Type B pancreatic cell (in vitro differentiated cells): ENCODE data around the gene GIGYF1. TPM values are rescaled to one million over a fixed set of nuclear protein-coding genes. Genes with fewer than 3 reads are reported as not detected.
"Not testable (repeated sequence)": the region's sequence is repeated elsewhere in the genome, so short reads cannot be mapped to it uniquely, and the experiment has no call there.

ENCODE experiments used
- DNase-seq: peaks from one replicate; pipeline ENCODE4 v3.0.0; 2021; ENCODE audit warnings: mixed read lengths; ENCODE audit not compliant: unreplicated experiment; ENCODE audit errors: extremely low spot score
- H3K27ac Mint-ChIP-seq: 2 replicates; pipeline ENCODE4 v1.8.0; 2021; ENCODE audit warnings: mild to moderate bottlenecking, mixed read lengths
- H3K27me3 Mint-ChIP-seq: 2 replicates; pipeline ENCODE4 v1.8.0; 2021; ENCODE audit warnings: mixed read lengths
- H3K36me3 Mint-ChIP-seq: 2 replicates; pipeline ENCODE4 v1.8.0; 2021; ENCODE audit warnings: mixed read lengths
- H3K4me1 Mint-ChIP-seq: one replicate; pipeline ENCODE4 v1.8.0; 2021; ENCODE audit warnings: mixed read lengths; ENCODE audit not compliant: unreplicated experiment
- H3K4me3 Mint-ChIP-seq: 2 replicates; pipeline ENCODE4 v1.8.0; 2021; ENCODE audit warnings: mild to moderate bottlenecking, mixed read lengths
- H3K9me3 Mint-ChIP-seq: 2 replicates; pipeline ENCODE4 v1.8.0; 2021; ENCODE audit warnings: mixed read lengths
- total RNA-seq: library from RNA; stranded (reverse); gene quantifications from 2 replicates; pipeline ENCODE4 v1.2.1, GENCODE V29; 2021; ENCODE audit warnings: low replicate concordance
- TF ChIP-seq, protein P1 (sequence below): fragments of 200-600 bp; sonication (generic); conservative IDR thresholded peaks from 2 replicates; pipeline ENCODE4 v1.5.0; 2021; ENCODE audit warnings: antibody characterized with exemption, mild to moderate bottlenecking

The GIGYF1 gene
- total RNA-seq, 1 donor from 2014 or later: 79.4 TPM

- H3K36me3 Mint-ChIP-seq: no peaks in the 10 kb centered on the region
These were observed 26.0 kb downstream of the GIGYF1 start for GRCh38 chr7:100668069-100668449.

GRCh38 chr7:100667331-100668068 is 26.6 kb downstream of the GIGYF1 start:
- TF ChIP-seq, protein P1, sequence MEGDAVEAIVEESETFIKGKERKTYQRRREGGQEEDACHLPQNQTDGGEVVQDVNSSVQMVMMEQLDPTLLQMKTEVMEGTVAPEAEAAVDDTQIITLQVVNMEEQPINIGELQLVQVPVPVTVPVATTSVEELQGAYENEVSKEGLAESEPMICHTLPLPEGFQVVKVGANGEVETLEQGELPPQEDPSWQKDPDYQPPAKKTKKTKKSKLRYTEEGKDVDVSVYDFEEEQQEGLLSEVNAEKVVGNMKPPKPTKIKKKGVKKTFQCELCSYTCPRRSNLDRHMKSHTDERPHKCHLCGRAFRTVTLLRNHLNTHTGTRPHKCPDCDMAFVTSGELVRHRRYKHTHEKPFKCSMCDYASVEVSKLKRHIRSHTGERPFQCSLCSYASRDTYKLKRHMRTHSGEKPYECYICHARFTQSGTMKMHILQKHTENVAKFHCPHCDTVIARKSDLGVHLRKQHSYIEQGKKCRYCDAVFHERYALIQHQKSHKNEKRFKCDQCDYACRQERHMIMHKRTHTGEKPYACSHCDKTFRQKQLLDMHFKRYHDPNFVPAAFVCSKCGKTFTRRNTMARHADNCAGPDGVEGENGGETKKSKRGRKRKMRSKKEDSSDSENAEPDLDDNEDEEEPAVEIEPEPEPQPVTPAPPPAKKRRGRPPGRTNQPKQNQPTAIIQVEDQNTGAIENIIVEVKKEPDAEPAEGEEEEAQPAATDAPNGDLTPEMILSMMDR: no peak
- peaks cover 25% of the 10 kb centered on the region for H3K27me3 Mint-ChIP-seq
- H3K36me3 Mint-ChIP-seq: no peaks in the 10 kb centered on the region
- H3K4me3 Mint-ChIP-seq: no peak overlapping the region
- no peaks in the 10 kb centered on the region for H3K4me1 Mint-ChIP-seq
- no peaks in the 10 kb centered on the region for H3K9me3 Mint-ChIP-seq
- DNase-seq: no peak
- H3K27ac Mint-ChIP-seq: no peak overlapping the region

More at GRCh38 chr7:100668069-100668449, 26.0 kb downstream of the GIGYF1 start:
- Mint-ChIP-seq H3K9me3 (no peaks in the 10 kb centered on the region), H3K4me3 (no peak overlapping the region), H3K27ac (no peak overlapping the region), H3K27me3 (peaks cover 25% of the 10 kb centered on the region), H3K4me1 (no peaks in the 10 kb centered on the region)
- TF ChIP-seq, protein P1: no peak
- DNase-seq: no peak

GRCh38 chr7:100665168-100665726 is 28.8 kb downstream of the GIGYF1 start:
- H3K4me3 Mint-ChIP-seq: no peak overlapping the region
- H3K27me3 Mint-ChIP-seq: peaks cover 16% of the 10 kb centered on the region
- DNase-seq: no peak
- H3K36me3 Mint-ChIP-seq: no peaks in the 10 kb centered on the region
- TF ChIP-seq, protein P1: no peak
- H3K4me1 Mint-ChIP-seq: no peaks in the 10 kb centered on the region
- H3K9me3 Mint-ChIP-seq: no peaks in the 10 kb centered on the region
- H3K27ac Mint-ChIP-seq: no peak overlapping the region

GRCh38 chr7:100662194-100662776 is 31.8 kb downstream of the GIGYF1 start:
- not testable (repeated sequence) for H3K36me3 Mint-ChIP-seq, H3K9me3 Mint-ChIP-seq, DNase-seq, H3K4me1 Mint-ChIP-seq, H3K27ac Mint-ChIP-seq, H3K4me3 Mint-ChIP-seq
- peaks cover 30% of the 10 kb centered on the region for H3K27me3 Mint-ChIP-seq

GRCh38 chr7:100655908-100656674 is 38.0 kb downstream of the GIGYF1 start, which contains the start of gene ACTL6B:
TSS of gene ACTL6B (minus strand) at chr7:100656448. CDS start at chr7:100656354, 94 bp downstream.
- Mint-ChIP-seq H3K4me3 (no peak within 1 kb of the TSS), H3K9me3 (no peaks in the 10 kb centered on the region), H3K36me3 (no peaks in the 10 kb centered on the region), H3K27me3 (peaks cover 42% of the 10 kb centered on the region), H3K27ac (no peak within 1 kb of the TSS), H3K4me1 (no peaks in the 10 kb centered on the region)
- DNase-seq: peak; percentile 82
- TF ChIP-seq, protein P1: no peak
